ENCODE data around the gene ZNF143. TPM values are rescaled to one million over a fixed set of nuclear protein-coding genes. Genes with fewer than 3 reads are reported as not detected.

The ZNF143 gene
- total and polyA plus RNA-seq, 10 of the 15 experiments (the other 5 are each of a cell fraction or from before 2014, with no cell fraction given): 13.6 to 48.7 (median 19.4) TPM

GRCh38 chr11:9494316-9494715 is 33.5 kb downstream of the ZNF143 start:
- intact Hi-C loops (cut with micrococcal nuclease; ENCODE audit: unreplicated experiment): no loop called here
- no peaks in the 10 kb centered on the region for H3K79me2 ChIP-seq (ENCODE audit: control insufficient read depth, insufficient read depth, low read length)
- 98% methylated on average over 3 of the region's 3 CpGs for WGBS (ENCODE audit: insufficient coverage, insufficient replicate concordance, low lambda C conversion rate, missing lambda C conversion rate)
- no peaks in the 10 kb centered on the region for H3K4me1 ChIP-seq (ENCODE audit: control insufficient read depth, insufficient read depth, low read length)
- H3K4me3 ChIP-seq: no peak overlapping the region
- no peak for FAIRE-seq
- ChIA-PET SMC1A (ENCODE audit: uncharacterized antibody, unreplicated experiment) (interaction anchor here (2.1 kb wide), 1 partner anchor 13 kb away, joined by 13 read pairs; no protein-coding TSS in a partner anchor), RAD21 (ENCODE audit: unreplicated experiment) (interaction anchor here (1.7 kb wide), 1 partner anchor 12 kb away, joined by 5 read pairs; no protein-coding TSS in a partner anchor), POLR2A (interaction anchor here (0.6 kb wide), 1 partner anchor 162 kb away, joined by 3 read pairs; no protein-coding TSS in a partner anchor), CTCF (interaction anchor here (2.3 kb wide), 1 partner anchor 12 kb away, joined by 8 read pairs; no protein-coding TSS in a partner anchor)
- H3K9me3 ChIP-seq (replicated peaks; ENCODE audit: control insufficient read depth, insufficient read depth, low read length): no peaks in the 10 kb centered on the region
- no TSS peak for BruUV-seq (replicated peaks)
- H3K36me3 ChIP-seq (ENCODE audit: control insufficient read depth in 2 of 2, insufficient read depth in 2 of 2, low read length in 1 of 2): peaks cover 5 to 8% of the 10 kb centered on the region in 2 experiments; a peak in 3 of 4 replicates
- no peaks in the 10 kb centered on the region for H3K27me3 ChIP-seq (replicated peaks in 1 of 2; ENCODE audit: control insufficient read depth in 2 of 2, insufficient read depth in 2 of 2, low read length in 1 of 2)
- H3K27ac ChIP-seq (ENCODE audit: control insufficient read depth, insufficient read depth): no peak overlapping the region
- TF ChIP-seq POLR2A (IDR thresholded peaks at IDR 0.05; ENCODE audit: low read depth, low read length) (no peak), LARP7 (IDR thresholded peaks at IDR 0.05) (no peak), ZBTB11 (CRISPR knock-in tag; IDR thresholded peaks at IDR 0.05) (no peak), E4F1 (IDR thresholded peaks at IDR 0.05; ENCODE audit: borderline replicate concordance, partially characterized antibody) (no peak), SREBF2 (IDR thresholded peaks at IDR 0.05; ENCODE audit: low read length) (no peak), BCLAF1 (IDR thresholded peaks at IDR 0.05) (no peak)
- H3K9ac ChIP-seq (ENCODE audit: control insufficient read depth, insufficient read depth, low read length): no peak overlapping the region
- H3K4me2 ChIP-seq (ENCODE audit: control insufficient read depth, insufficient read depth): no peak overlapping the region
- DNase-seq (ENCODE audit: low read depth, low spot score): no peak
- in situ Hi-C loops (cut with MboI): no loop called here
- no peaks in the 10 kb centered on the region for H4K20me1 ChIP-seq (ENCODE audit: control insufficient read depth, insufficient read depth)
- ATAC-seq: no peak
- H2AFZ ChIP-seq (ENCODE audit: control insufficient read depth, low read depth, low read length): no peak overlapping the region
